HG03378 (cell line): ENCODE data around the gene EFHC1.
"Not testable (repeated sequence)": the region's sequence is repeated elsewhere in the genome, so short reads cannot be mapped to it uniquely, and the experiment has no call there.

Experiments
- ATAC-seq: cut with Tn5 transposase; IDR thresholded peaks from one replicate; pipeline ENCODE4 v1.9.1; 2021; ENCODE audit warnings: mild to moderate bottlenecking, moderate library complexity; ENCODE audit not compliant: unreplicated experiment

EFHC1 gene

GRCh38 chr6:52419809-52420667 is at the start of gene EFHC1:
TSS of gene EFHC1 (plus strand) at chr6:52420342. CDS start at chr6:52420411, 69 bp downstream.
- ATAC-seq = peak; percentile 92

DNA sequence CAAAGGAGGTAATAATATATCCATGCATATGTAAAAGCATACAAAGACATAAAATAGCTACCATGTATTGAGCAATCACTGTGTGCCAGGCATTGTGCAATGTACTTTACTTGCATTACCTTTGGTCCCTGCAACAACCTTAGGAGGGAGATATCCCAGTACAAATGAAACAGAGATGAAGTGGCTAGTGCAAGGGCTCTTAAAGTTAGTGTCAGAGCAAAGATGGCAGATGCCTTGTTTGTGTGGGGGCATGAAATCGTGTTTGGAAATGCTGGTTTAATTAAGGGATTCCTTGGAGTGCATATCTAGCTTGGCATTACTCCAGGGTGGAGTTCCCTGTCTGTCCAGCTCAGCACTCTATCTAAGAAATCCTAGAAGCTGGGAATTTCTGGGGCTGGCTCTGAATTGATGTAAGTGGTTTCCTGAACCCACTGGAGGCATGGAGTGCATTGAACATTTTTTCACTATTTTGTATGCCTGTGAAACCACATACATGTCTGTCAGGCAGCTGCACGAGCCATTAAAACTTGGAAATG is 48.4 kb upstream of the EFHC1 start:
- no peak for ATAC-seq

- no peak for ATAC-seq
Measured at GRCh38 chr6:52373151-52373690, 46.9 kb upstream of the EFHC1 start.

GRCh38 chr6:52374247-52374646 is 45.9 kb upstream of the EFHC1 start:
- no peak for ATAC-seq

DNA sequence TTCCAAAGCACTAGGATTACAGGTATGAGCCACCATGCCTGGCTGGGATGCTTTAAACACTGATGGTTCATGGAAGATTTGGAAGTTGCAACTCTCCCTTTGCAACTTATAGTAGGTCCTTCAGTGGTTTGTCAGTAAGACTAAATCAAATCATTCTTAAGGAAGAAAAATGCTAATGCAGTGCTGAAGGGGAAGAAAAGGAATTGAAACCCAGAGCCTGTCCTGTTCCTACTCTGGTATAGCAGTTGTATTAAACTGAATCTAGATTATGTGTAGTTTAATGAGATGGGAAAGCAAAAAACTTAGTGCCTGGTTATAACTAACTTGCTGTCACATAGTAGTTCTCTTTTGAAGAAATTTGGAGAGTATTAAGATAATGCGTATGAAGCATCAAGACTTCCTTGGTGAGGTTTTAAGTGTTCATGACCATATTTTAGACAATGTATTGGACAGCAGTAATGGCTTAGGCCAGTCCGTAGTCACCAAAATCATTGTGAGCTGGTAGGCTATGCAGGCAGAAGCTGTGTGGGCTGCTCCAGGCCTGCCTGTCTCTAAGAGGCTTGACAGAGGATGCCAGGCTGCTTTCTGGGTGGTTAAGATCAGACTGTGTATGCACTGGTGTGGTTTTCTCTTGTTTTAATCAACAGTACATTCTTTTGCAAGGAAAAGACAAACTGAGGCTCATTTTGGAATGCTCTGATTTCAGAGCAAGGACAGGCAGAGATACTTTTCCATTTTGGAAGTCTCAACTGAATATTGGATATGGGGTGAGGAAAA is 44.2 kb upstream of the EFHC1 start:
- ATAC-seq = no peak

- ATAC-seq = no peak
Measured at GRCh38 chr6:52376763-52377162, 43.4 kb upstream of the EFHC1 start.

GRCh38 chr6:52377538-52378221 is 42.5 kb upstream of the EFHC1 start:
- ATAC-seq = no peak

- no peak for ATAC-seq
Measured at GRCh38 chr6:52381249-52381648, 38.9 kb upstream of the EFHC1 start.

GRCh38 chr6:52384145-52384766 is 35.9 kb upstream of the EFHC1 start:
- ATAC-seq = no peak

DNA sequence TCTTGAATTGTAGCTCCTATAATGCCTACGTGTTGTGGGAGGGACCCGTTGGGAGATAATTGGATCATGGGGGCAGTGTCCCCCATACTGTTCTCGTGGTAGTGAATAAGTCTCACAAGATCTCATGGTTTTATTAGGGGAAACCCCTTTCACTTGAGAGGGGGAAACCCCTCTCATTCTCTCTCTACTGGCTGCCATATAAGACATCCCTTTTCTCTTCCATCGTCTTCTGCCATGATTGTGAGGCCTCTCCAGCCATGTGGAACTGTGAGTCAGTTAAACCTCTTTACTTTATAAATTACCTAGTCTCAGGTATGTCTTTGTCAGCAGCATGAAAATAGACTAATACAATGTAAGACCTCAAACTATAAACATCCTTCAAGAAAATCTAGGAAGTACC is 35.1 kb upstream of the EFHC1 start:
- ATAC-seq = no peak

DNA sequence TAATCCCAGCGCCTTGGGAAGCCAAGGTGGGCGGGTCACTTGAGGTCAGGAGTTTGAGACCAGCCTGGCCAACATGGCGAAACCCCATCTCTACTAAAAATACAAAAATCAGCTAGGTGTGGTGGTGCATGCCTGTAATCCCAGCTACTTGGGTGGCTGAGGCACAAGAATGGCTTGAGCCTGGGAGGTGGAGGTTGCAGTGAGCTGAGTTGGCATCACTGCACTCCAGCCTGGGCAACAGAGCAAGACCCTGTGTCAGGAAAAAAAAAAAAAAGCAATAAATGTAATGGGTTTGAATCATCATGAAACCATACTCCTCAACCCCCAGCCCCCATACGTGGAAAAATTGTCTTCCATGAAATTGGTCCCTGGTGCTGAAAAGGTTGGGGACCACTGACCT is 32.0 kb upstream of the EFHC1 start:
- not testable (repeated sequence) for ATAC-seq

- no peak for ATAC-seq
Measured at GRCh38 chr6:52388790-52389189, 31.4 kb upstream of the EFHC1 start.

DNA sequence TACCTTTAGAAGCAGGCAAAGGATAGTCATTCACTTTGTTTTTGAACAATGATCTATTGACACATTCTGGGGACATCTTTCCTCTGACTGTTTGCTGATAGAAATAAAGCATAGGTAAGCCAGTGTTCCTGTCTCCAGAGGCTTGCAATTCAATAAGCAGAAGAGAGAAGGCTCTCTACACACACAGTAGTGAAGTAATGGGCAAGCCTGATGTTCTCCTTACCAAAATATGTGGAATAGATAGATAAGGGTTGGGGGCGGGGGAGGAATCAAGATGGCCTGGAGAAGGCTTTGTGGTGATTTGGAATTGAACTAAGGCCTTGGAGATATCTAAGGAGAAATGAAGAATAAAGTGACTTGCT is 30.9 kb upstream of the EFHC1 start:
- ATAC-seq = no peak

- peak; percentile 67 for ATAC-seq
Measured at GRCh38 chr6:52389626-52390360, 30.3 kb upstream of the EFHC1 start.

- peak; percentile 50 for ATAC-seq
Measured at GRCh38 chr6:52390361-52390727, 29.8 kb upstream of the EFHC1 start.

DNA sequence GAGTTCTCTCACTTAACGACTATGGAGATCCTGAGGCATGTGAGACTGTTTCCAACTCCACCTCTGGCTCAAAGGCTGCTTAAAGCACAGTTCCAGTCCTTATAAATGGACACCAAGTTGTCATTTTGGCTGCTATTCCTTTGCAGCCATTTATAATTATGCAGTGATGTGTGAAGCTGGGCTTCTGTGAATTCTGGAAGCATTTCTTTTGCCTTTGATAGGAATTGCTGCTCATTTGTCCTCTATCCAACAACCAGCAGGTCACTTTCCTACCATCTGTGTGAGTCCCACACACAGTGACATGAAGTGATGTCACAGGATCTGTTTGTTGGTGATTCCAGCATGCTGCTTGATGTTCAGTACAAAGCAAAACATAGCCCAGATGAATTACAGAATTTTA is 28.5 kb upstream of the EFHC1 start:
- ATAC-seq = no peak

DNA sequence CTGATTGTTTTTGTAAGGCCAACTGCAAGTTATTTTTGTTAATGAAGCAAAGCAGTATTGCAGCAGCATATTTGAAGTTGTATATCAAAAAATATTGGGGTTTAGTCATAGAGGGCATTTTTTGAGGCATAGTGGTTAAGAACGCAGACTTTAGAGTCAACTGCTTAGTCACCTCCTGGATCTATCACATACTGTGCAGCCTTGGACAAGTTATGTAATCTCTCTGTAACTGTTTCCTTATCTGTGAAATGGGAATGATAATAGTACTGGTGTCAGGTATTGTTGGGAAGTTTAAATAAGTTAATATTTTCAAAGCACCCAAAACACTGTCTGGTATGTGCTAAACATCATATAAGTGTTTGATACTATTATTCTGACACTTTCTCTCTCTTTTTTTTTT is 27.2 kb upstream of the EFHC1 start:
- ATAC-seq = no peak

DNA sequence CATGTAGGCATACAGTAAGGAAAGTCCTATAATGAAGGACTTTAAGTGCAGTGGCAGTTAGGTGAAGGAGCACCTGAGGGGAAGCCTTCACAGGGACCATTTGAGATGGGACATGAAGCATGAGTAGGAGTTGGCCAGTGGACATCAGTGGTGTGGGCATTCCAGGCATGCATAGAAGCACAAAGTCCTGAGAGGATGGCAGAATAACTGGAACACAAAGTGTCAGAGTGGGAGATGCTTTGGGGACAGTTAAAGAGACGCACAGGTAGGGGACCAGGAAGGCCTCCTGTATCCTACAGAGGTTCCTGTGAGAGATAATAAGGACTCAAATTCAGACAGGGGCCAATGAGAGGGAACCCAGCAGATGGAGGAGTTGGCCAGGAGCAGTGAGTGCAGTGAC is 26.4 kb upstream of the EFHC1 start:
- no peak for ATAC-seq

DNA sequence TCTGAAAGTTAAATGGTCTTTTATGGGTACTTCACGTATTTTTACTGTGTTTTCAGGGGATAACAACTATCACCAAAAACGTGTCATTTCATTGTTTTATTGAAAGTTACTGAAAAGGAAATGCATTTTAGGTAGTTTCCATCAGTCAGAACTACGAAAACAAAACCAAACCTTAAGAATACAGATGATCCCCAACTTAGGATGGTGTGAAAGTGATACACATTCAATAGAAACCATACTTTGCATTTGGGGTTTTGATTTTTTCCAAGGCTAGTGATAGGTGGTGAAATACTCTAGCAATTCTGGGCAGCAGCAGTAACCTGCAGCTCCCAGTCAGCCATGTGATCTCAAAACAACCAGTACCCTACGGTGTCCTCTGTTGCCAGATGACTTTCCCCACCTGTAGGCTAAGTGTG is 25.9 kb upstream of the EFHC1 start:
- peak; percentile 55 for ATAC-seq

DNA sequence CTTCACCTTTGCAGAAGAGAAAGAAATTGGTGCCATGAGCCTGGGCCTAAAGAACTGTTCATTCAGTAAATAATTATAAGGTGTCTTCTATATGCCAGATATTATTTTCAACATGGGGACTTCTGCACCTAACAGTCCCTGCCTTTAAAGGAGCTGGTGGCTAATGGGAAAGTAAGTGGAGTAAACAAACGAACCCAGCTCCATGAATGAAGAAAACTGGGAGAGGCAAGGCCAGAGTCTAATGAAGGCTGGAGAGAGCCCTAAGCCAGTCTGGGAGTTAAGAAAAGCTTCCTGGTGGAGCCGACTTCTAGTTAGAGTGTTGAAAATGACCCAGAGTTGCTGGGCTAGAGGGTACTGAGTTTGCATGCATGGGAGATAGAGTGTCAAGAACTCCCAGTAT is 24.2 kb upstream of the EFHC1 start:
- no peak for ATAC-seq
